Neuron (in vitro differentiated cells): ENCODE data around the gene USP34.

ENCODE experiments used
- H2AFZ ChIP-seq: one replicate; pipeline ENCODE4 v1.6.1; 2013; ENCODE audit warnings: low read depth, mild to moderate bottlenecking, inconsistent platforms, low read length, moderate library complexity
- H3K27me3 ChIP-seq: one replicate; pipeline ENCODE4 v1.6.1; 2013; ENCODE audit warnings: low read length; ENCODE audit not compliant: insufficient read depth
- H3K36me3 ChIP-seq: one replicate; pipeline ENCODE4 v1.6.1; 2013; ENCODE audit warnings: low read length; ENCODE audit not compliant: insufficient read depth
- H3K4me1 ChIP-seq: one replicate; pipeline ENCODE4 v1.6.1; 2013; ENCODE audit warnings: low read length; ENCODE audit not compliant: insufficient read depth
- H3K4me3 ChIP-seq: 2 replicates; pipeline ENCODE4 v1.5.1; 2013; ENCODE audit warnings: mild to moderate bottlenecking, low read length, moderate library complexity
- H3K9me3 ChIP-seq: one replicate; pipeline ENCODE4 v1.6.1; 2013; ENCODE audit warnings: low read length

USP34 gene

DNA sequence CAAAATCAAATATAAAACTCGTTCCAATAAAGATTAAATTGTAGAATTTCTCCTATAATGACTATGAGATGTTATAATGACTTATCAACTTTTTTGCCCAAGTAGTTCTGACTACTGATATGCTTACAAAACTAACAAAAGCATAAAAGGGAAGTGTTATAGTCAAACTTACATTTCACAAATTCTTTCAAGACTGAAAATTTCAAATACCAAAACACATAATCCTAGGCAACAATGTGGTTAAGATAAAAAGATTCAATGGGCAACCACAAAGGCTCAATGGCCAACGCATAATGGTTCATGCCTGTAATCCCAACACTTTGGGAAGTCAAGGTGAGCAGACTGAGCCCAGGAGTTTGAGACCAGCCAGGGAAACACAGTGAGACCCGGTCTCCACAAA, 135.7 kb downstream of the USP34 start:
- peaks cover 32% of the 10 kb centered on the region for H3K36me3 ChIP-seq

GRCh38 chr2:61334466-61334865, 136.4 kb downstream of the USP34 start:
- no peaks in the 10 kb centered on the region for H3K27me3 ChIP-seq
- H3K9me3 ChIP-seq = no peaks in the 10 kb centered on the region
- H2AFZ ChIP-seq = no peak overlapping the region
- no peak overlapping the region for H3K4me3 ChIP-seq
- H3K36me3 ChIP-seq = peaks cover 38% of the 10 kb centered on the region
- H3K4me1 ChIP-seq = no peaks in the 10 kb centered on the region

More for the DNA sequence above, 135.7 kb downstream of the USP34 start:
- Histone ChIP-seq H2AFZ (no peak overlapping the region), H3K9me3 (no peaks in the 10 kb centered on the region), H3K4me1 (no peaks in the 10 kb centered on the region), H3K4me3 (no peak overlapping the region), H3K27me3 (no peaks in the 10 kb centered on the region)

GRCh38 chr2:61328707-61329251, 142.1 kb downstream of the USP34 start:
- H2AFZ ChIP-seq = no peak overlapping the region
- peaks cover 38% of the 10 kb centered on the region for H3K36me3 ChIP-seq
- no peaks in the 10 kb centered on the region for H3K27me3 ChIP-seq
- H3K4me1 ChIP-seq = no peaks in the 10 kb centered on the region
- no peaks in the 10 kb centered on the region for H3K9me3 ChIP-seq
- H3K4me3 ChIP-seq = no peak overlapping the region

DNA sequence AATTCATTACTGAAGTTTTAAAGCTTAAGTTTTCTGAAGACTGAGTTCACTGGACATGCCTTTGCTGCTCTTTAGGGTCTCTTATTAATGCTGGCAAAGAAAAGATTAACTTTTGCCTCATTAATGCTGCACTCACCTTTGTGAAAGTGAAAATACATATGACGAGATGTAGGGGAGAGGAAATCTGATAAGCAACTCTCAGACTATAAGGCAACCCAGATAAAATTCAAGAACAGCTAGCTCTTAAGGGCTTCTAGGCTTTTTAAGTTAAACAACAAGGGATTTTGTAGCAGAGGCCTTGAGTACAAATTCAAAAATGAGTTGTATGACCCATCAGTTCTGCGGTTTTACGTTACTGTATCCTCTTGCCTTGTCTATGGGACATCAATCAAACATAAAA, 143.7 kb downstream of the USP34 start:
- H3K36me3 ChIP-seq = peaks cover 41% of the 10 kb centered on the region
- no peaks in the 10 kb centered on the region for H3K27me3 ChIP-seq
- H3K9me3 ChIP-seq = no peaks in the 10 kb centered on the region
- H3K4me1 ChIP-seq = no peaks in the 10 kb centered on the region
- no peak overlapping the region for H3K4me3 ChIP-seq
- H2AFZ ChIP-seq = no peak overlapping the region

GRCh38 chr2:61326423-61326822, 144.5 kb downstream of the USP34 start:
- peaks cover 40% of the 10 kb centered on the region for H3K36me3 ChIP-seq
- H2AFZ ChIP-seq = no peak overlapping the region
- no peaks in the 10 kb centered on the region for H3K27me3 ChIP-seq
- H3K4me3 ChIP-seq = no peak overlapping the region
- no peaks in the 10 kb centered on the region for H3K9me3 ChIP-seq
- no peaks in the 10 kb centered on the region for H3K4me1 ChIP-seq

- Histone ChIP-seq H3K9me3 (no peaks in the 10 kb centered on the region), H3K27me3 (no peaks in the 10 kb centered on the region), H3K4me3 (no peak overlapping the region), H2AFZ (no peak overlapping the region), H3K36me3 (peaks cover 32% of the 10 kb centered on the region), H3K4me1 (no peaks in the 10 kb centered on the region)
Measured at GRCh38 chr2:61320181-61320580, 150.7 kb downstream of the USP34 start.

GRCh38 chr2:61318553-61318952, 152.3 kb downstream of the USP34 start:
- Histone ChIP-seq H3K9me3 (no peaks in the 10 kb centered on the region), H3K27me3 (no peaks in the 10 kb centered on the region), H3K4me3 (no peak overlapping the region), H3K4me1 (no peaks in the 10 kb centered on the region), H2AFZ (no peak overlapping the region), H3K36me3 (peaks cover 32% of the 10 kb centered on the region)

GRCh38 chr2:61295981-61296380, 174.9 kb downstream of the USP34 start:
- H3K36me3 ChIP-seq = peaks cover 46% of the 10 kb centered on the region
- H2AFZ ChIP-seq = no peak overlapping the region
- no peaks in the 10 kb centered on the region for H3K27me3 ChIP-seq

DNA sequence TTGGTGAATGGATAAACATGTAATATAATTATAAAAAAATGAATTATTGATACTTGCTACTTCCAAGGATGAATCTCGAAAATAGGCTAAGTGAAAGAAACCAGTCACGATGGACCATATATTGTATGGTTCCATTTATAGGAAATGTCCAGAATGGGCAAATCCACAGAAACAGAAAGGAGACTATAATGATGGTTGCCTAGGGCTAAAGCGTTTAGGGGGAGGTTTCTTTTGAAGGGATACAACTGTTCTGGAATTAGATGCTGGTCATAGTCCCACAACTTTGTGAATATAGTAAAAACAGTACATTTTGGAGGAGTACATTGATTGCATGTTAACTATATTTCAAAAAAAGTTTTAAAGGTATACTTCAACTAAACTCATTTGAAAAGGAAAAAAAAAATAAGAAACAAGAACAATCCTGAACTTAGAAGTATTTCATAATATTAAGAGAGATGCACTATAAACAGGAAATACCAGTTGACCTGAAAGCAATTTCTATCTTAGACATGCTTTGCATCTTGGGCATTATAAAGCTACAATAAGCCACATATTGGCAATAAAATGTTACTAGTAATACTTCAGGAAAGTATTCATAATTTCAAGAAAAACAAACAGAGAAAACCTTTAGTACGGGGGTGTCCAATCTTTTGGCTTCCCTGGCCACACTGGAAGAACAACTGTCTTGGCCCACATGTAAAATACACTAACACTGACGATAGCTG, 178.9 kb downstream of the USP34 start:
- Histone ChIP-seq H2AFZ (no peak overlapping the region), H3K27me3 (no peaks in the 10 kb centered on the region), H3K36me3 (peaks cover 45% of the 10 kb centered on the region), H3K4me3 (no peak overlapping the region), H3K4me1 (no peaks in the 10 kb centered on the region), H3K9me3 (no peaks in the 10 kb centered on the region)

More at GRCh38 chr2:61295981-61296380, 174.9 kb downstream of the USP34 start:
- Histone ChIP-seq H3K4me3 (no peak overlapping the region), H3K9me3 (no peaks in the 10 kb centered on the region), H3K4me1 (no peaks in the 10 kb centered on the region)

DNA sequence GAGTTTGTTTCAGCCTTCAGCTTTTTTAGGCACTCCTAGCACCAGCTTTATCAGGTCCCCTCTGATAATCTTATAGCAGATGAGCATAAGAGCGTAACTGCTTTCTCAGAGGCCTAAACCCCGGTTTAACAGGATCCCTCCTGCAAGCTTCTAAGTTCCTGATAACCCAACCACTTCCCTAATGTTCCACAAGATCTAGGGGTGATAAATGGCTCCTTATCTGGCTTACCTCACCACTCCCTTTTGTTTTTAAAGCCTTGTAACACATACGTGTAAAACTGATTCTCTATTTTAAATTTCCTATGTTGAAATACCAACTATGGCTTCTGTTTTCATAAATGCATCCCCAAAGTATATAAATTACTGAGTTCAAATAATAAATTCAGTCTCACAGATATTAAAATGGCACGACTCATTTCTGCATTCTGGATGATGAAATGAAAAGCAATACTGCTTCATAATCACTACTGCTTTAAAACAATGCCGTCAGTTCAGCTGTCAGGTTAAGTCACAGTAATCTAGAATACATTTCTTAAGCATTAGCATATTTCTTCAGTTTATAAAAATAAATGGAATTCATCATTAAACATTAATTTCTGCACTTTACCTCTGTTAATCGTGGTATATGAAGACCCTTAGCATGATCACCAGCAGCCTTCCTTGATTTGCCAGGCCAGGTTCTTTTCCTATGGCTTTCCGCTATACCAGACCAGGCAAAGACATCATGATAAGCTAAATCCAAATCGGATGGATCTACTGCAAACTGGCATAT, 182.6 kb downstream of the USP34 start:
- H3K4me1 ChIP-seq = no peaks in the 10 kb centered on the region
- no peaks in the 10 kb centered on the region for H3K27me3 ChIP-seq
- H3K4me3 ChIP-seq = no peak overlapping the region
- no peaks in the 10 kb centered on the region for H3K9me3 ChIP-seq
- peaks cover 19% of the 10 kb centered on the region for H3K36me3 ChIP-seq
- H2AFZ ChIP-seq = no peak overlapping the region

DNA sequence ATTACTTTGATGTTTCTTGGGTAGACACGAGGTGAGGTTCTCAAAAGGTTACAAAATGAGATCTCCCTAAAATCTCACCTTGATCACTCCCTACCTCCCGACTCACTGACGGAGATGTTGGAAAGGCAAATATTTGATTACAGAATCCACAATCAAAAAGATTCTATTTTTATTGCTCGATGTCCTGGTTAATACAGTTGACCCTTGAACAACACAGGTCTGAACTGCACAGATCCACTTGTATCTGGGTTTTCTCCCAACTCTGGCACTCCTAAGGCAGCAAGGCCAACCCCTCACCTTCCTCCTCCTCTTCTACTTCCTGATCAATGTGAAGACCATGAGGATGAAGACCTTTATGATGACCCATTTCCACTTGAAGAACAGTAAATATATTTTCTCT, 183.6 kb downstream of the USP34 start:
- Histone ChIP-seq H2AFZ (no peak overlapping the region), H3K36me3 (peaks cover 22% of the 10 kb centered on the region), H3K4me3 (no peak overlapping the region), H3K4me1 (no peaks in the 10 kb centered on the region), H3K27me3 (no peaks in the 10 kb centered on the region), H3K9me3 (no peaks in the 10 kb centered on the region)

DNA sequence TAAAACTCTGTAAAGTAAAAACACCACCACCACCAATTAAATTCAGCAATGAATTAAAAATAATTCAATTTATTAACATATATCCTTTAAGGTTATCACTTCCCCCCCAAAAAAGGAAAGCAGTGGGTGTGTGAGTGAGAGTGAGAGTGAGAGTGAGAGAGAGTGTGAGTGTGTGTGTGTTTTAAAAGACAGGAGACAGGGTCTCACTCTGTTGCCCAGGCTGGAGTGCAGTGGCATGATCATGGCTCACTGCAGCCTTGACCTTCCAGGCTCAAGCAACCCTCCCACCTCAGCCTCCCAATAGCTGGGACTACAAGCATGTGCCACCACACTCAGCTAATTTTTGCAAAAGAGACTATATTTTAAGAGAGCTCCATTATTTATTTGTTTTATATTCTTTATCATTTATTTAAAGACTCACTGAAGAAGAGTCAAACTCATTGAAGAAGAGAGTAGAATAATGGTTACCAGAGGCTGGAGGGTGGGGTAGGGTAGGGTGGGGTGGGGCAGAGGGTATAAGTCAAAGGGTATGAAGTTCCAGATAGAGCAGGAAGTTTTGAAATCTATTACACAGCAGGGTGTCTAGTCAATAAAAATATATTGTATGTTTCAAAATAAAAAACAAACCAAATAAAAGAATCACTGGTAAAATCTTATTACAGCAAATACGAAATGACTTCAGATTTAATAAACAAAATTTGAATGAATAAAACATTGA, 187.3 kb downstream of the USP34 start:
- H3K27me3 ChIP-seq = no peaks in the 10 kb centered on the region
- H3K4me1 ChIP-seq = no peaks in the 10 kb centered on the region
- no peak overlapping the region for H3K4me3 ChIP-seq
- peaks cover 28% of the 10 kb centered on the region for H3K36me3 ChIP-seq
- no peaks in the 10 kb centered on the region for H3K9me3 ChIP-seq
- no peak overlapping the region for H2AFZ ChIP-seq

DNA sequence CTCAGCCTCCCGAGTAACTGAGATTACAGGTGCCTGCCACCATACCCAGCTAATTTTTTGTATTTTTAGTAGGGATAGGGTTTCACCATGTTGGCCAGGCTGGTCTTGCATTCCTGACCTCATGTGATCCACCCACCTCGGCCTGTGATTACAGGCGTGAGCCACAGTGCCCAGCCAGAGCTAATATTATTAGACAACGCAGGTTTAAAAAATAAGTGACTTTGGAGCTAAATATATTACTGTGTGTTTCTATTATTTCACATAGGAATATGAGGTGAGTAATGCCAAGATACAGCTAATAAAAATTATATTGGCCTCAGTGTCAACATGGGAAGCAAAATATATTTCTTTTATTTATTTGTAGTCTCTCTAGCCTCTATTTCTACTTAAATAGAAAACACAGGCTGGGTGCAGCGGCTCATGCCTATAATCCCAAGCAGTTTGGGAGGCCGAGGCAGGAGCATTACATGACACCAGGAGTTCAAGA, 188.7 kb downstream of the USP34 start:
- H3K36me3 ChIP-seq = peaks cover 33% of the 10 kb centered on the region
- H3K4me1 ChIP-seq = no peaks in the 10 kb centered on the region
- no peak overlapping the region for H2AFZ ChIP-seq
- no peak overlapping the region for H3K4me3 ChIP-seq
- H3K9me3 ChIP-seq = peaks cover 3% of the 10 kb centered on the region
- H3K27me3 ChIP-seq = no peaks in the 10 kb centered on the region
